ENCODE data around the gene FAF1.

- TF ChIP-seq, protein P1, sequence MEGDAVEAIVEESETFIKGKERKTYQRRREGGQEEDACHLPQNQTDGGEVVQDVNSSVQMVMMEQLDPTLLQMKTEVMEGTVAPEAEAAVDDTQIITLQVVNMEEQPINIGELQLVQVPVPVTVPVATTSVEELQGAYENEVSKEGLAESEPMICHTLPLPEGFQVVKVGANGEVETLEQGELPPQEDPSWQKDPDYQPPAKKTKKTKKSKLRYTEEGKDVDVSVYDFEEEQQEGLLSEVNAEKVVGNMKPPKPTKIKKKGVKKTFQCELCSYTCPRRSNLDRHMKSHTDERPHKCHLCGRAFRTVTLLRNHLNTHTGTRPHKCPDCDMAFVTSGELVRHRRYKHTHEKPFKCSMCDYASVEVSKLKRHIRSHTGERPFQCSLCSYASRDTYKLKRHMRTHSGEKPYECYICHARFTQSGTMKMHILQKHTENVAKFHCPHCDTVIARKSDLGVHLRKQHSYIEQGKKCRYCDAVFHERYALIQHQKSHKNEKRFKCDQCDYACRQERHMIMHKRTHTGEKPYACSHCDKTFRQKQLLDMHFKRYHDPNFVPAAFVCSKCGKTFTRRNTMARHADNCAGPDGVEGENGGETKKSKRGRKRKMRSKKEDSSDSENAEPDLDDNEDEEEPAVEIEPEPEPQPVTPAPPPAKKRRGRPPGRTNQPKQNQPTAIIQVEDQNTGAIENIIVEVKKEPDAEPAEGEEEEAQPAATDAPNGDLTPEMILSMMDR (IDR thresholded peaks at IDR 0.05): no peak
- TF ChIP-seq POLR2A (IDR thresholded peaks at IDR 0.05): no peak
Observed at GRCh38 chr1:50684185-50684584, 275.9 kb downstream of the FAF1 start.
